C4-2B (cell line): ENCODE measurements around the gene ITGA3.

Source experiments
- CTCF ChIP-seq: fragments of 450-650 bp; conservative IDR thresholded peaks from 2 replicates; pipeline ENCODE4 v1.5.1; 2017; ENCODE audit warnings: mild to moderate bottlenecking
- ZFX ChIP-seq: fragments of 450-650 bp; IDR thresholded peaks from 2 replicates; pipeline ENCODE4 v1.6.1; 2017

DNA sequence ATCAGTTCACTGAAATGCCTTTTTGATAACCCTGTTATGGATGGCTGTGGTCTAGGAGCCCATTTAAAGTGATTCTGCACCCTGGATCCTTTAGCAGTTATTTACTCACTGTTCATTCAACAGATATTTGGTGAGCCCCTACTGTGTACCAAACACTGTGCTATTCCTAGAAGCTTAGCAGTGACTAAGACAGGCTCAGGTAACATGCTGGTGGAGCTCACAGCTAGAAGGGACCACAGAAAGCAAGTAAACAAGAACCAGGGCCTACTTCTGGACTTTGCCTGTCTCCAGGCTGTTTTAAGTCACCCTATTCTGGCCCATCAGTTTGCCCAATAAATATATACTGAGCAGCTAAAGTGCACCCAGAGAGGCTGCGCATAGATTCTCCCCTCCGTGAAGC lies 11.1 kb downstream of the ITGA3 start:
- no peak for TF ChIP-seq CTCF
- TF ChIP-seq ZFX = no peak
